Natural killer cell (primary cell): ENCODE measurements around the gene PLCXD1. TPM values are rescaled to one million over a fixed set of nuclear protein-coding genes. Genes with fewer than 3 reads are reported as not detected.

ENCODE experiments used
- ATAC-seq, 3 donors: fragments of 150-1000 bp in 2 of 3; fragments of 200-7000 bp in 1 of 3; cut with Tn5 transposase; 1 replicate in 1 of 3; 2 replicates in 2 of 3; pipeline ENCODE4 v1.10.0; 2021; ENCODE audit warnings: mild to moderate bottlenecking in 2 of 3, moderate library complexity in 2 of 3
- DNase-seq, 2 donors: peaks; one replicate each; pipeline versions ENCODE4 v3.0.0 to v3.0.0-alpha.2; 2013 to 2021; ENCODE audit warnings: mixed read lengths in 1 of 2
- H3K27ac ChIP-seq: one replicate; pipeline ENCODE4 v1.5.1; 2013; ENCODE audit warnings: mild to moderate bottlenecking, low read length
- H3K27me3 ChIP-seq: one replicate; pipeline ENCODE4 v1.6.1; 2013; ENCODE audit warnings: low read length; ENCODE audit not compliant: control insufficient read depth, insufficient read depth
- H3K36me3 ChIP-seq: one replicate; pipeline ENCODE4 v1.6.1; 2013; ENCODE audit warnings: low read length; ENCODE audit not compliant: control insufficient read depth, insufficient read depth
- H3K4me1 ChIP-seq: one replicate; pipeline ENCODE4 v1.6.1; 2013; ENCODE audit warnings: low read length; ENCODE audit not compliant: control insufficient read depth, insufficient read depth
- H3K4me3 ChIP-seq: one replicate; pipeline ENCODE4 v1.5.1; 2013; ENCODE audit warnings: low read length
- H3K9me3 ChIP-seq: one replicate; pipeline ENCODE4 v1.6.1; 2013; ENCODE audit warnings: low read length; ENCODE audit not compliant: control insufficient read depth, insufficient read depth
- H3K27ac Mint-ChIP-seq, 2 donors: one replicate each; pipeline ENCODE4 v1.8.0; 2022; ENCODE audit warnings: mild to moderate bottlenecking in 2 of 2, mixed read lengths in 2 of 2, moderate library complexity in 1 of 2
- H3K27me3 Mint-ChIP-seq, 2 donors: one replicate each; pipeline ENCODE4 v1.8.0; 2022; ENCODE audit warnings: low read depth in 2 of 2, mixed read lengths in 2 of 2
- H3K36me3 Mint-ChIP-seq: one replicate; pipeline ENCODE4 v1.8.0; 2022; ENCODE audit warnings: mixed read lengths
- H3K4me1 Mint-ChIP-seq, 2 donors: one replicate each; pipeline ENCODE4 v1.8.0; 2022; ENCODE audit warnings: mixed read lengths in 2 of 2
- H3K4me3 Mint-ChIP-seq: one replicate; pipeline ENCODE4 v1.8.0; 2022; ENCODE audit warnings: mild to moderate bottlenecking, moderate library complexity, mixed read lengths
- H3K9me3 Mint-ChIP-seq, 2 donors: one replicate each; pipeline ENCODE4 v1.8.0; 2022; ENCODE audit warnings: mixed read lengths in 2 of 2
- WGBS: methylation state at CpG from one replicate; pipeline ENCODE4 v1.1.7; 2013; ENCODE audit warnings: missing lambda C conversion rate; ENCODE audit not compliant: insufficient coverage; 5-methylcytosine and 5-hydroxymethylcytosine counted together
- intact Hi-C: fragments of 100-400 bp; cut with micrococcal nuclease; formaldehyde crosslinking; loops from one replicate; pipeline ENCODE4 v1.14.2; 2022
- total RNA-seq, 4 donors: library from RNA; stranded (reverse); fragments of 120-200 nt in 1 of 4; gene quantifications; one replicate each; pipeline versions ENCODE4 v1.2.3 to v1.2.4, GENCODE V29; 2013 to 2022
- TF ChIP-seq, protein P1 (sequence below): fragments of 200-600 bp; IDR thresholded peaks from one replicate; pipeline ENCODE4 v1.8.0; 2022; ENCODE audit warnings: antibody characterized with exemption

The PLCXD1 gene
- total RNA-seq, 3 donors from 2014 or later (not counting 1 experiment from before 2014, with no cell fraction given) = 16.3 to 20.9 (median 16.6) TPM

DNA sequence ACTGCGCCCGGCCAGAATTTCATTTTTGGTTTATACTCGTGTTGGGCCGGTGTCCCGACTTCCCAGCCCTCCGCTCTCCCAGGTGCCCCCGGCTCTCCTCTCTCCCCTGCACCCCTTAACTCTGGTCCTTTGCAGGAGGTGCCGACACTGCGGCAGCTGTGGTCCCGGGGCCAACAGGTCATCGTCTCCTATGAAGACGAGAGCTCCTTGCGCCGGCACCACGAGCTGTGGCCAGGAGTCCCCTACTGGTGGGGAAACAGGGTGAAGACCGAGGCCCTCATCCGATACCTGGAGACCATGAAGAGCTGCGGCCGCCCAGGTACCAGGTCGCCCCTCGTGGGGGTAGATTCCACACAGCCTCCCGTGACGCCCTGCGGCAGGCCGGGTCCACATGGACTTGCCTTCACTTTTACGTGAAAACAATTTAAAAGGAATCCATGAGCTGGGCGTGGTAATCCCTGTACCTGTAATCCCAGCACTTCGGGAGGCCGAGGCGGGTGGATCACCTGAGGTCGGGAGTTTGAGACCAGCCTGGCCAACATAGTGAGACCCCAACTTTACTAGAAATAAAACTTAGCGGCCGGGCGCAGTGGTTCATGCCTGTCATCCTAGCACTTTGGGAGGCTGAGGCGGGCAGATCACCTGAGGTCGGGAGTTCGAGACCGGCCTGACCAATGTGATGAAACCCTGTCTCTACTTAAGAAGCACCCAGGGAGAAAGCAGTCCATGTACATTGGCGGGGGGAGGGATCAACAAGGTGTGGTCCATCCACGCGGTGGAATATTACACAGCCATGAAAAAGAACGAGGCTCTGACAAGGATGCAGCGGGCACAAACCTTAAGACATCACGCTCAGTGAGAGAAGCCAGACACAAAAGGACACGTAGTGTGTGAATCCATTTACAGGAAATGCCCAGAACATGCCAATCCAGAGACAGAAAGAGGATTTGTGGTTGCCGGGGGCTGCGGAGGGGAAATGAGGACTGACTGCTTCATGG lies 12.0 kb downstream of the PLCXD1 start:
- Histone ChIP-seq H3K4me3 (no peak overlapping the region), H3K36me3 (peaks cover 10% of the 10 kb centered on the region)
- DNase-seq = no peak

DNA sequence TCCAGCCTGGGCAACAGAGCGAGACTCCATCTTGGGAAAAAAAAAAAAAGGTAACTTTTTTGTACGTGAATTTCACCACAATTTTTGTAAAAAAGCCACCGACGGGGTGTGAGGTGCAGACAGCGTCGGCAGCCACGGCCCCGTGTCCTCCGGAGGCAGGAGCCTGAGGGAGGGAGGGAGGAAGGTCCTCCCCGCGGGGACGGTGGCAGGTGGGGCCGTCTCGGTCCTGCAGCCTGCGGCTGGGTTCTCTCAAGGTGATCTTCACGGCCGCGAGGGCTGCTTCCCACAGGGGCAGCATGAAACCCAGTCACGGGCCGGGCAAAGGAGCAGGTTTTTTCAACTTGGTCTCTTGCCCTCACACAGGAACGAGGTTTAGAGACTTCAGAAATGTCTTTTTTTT lies 14.0 kb downstream of the PLCXD1 start:
- Histone ChIP-seq H3K36me3 (peaks cover 8% of the 10 kb centered on the region), H3K27ac (no peak overlapping the region), H3K4me1 (no peaks in the 10 kb centered on the region), H3K9me3 (peaks cover 5% of the 10 kb centered on the region), H3K27me3 (no peaks in the 10 kb centered on the region), H3K4me3 (no peak overlapping the region)
- H3K36me3 Mint-ChIP-seq = no peaks in the 10 kb centered on the region
- H3K9me3 Mint-ChIP-seq = no peaks in the 10 kb centered on the region
- 94% methylated on average over 21 of the region's 21 CpGs for WGBS
- no peak overlapping the region for H3K27ac Mint-ChIP-seq
- DNase-seq (no peak), ATAC-seq (no peak)
- no peaks in the 10 kb centered on the region for H3K4me1 Mint-ChIP-seq
- no peak overlapping the region for H3K4me3 Mint-ChIP-seq
- TF ChIP-seq, protein P1, sequence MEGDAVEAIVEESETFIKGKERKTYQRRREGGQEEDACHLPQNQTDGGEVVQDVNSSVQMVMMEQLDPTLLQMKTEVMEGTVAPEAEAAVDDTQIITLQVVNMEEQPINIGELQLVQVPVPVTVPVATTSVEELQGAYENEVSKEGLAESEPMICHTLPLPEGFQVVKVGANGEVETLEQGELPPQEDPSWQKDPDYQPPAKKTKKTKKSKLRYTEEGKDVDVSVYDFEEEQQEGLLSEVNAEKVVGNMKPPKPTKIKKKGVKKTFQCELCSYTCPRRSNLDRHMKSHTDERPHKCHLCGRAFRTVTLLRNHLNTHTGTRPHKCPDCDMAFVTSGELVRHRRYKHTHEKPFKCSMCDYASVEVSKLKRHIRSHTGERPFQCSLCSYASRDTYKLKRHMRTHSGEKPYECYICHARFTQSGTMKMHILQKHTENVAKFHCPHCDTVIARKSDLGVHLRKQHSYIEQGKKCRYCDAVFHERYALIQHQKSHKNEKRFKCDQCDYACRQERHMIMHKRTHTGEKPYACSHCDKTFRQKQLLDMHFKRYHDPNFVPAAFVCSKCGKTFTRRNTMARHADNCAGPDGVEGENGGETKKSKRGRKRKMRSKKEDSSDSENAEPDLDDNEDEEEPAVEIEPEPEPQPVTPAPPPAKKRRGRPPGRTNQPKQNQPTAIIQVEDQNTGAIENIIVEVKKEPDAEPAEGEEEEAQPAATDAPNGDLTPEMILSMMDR = no peak
- intact Hi-C loops = no loop called here
- H3K27me3 Mint-ChIP-seq = no peaks in the 10 kb centered on the region

More for the DNA sequence above, 12.0 kb downstream of the PLCXD1 start:
- Mint-ChIP-seq H3K4me1 (no peaks in the 10 kb centered on the region), H3K27me3 (no peaks in the 10 kb centered on the region), H3K27ac (no peak overlapping the region), H3K9me3 (no peaks in the 10 kb centered on the region), H3K4me3 (no peak overlapping the region), H3K36me3 (no peaks in the 10 kb centered on the region)
- TF ChIP-seq, protein P1 = no peak
- intact Hi-C loops = no loop called here
- H3K27me3 ChIP-seq = no peaks in the 10 kb centered on the region
- no peak overlapping the region for H3K27ac ChIP-seq
- WGBS = 97% methylated on average over 47 of the region's 47 CpGs
- H3K4me1 ChIP-seq = no peaks in the 10 kb centered on the region
- ATAC-seq = no peak
- H3K9me3 ChIP-seq = peaks cover 5% of the 10 kb centered on the region

DNA sequence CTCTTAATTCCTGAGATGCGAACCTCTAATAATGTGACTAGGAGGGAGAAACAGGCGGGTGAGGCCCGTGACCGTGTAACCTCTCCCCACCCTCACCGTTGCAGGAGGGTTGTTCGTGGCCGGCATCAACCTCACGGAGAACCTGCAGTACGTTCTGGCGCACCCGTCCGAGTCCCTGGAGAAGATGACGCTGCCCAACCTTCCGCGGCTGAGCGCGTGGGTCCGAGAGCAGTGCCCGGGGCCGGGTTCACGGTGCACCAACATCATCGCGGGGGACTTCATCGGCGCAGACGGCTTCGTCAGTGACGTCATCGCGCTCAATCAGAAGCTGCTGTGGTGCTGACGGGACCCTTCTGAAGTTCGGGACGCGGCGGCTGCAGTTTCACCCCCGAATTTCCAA lies 17.8 kb downstream of the PLCXD1 start:
- 97% methylated on average over 36 of the region's 36 CpGs for WGBS
- intact Hi-C loops = no loop called here
- Histone ChIP-seq H3K4me3 (no peak overlapping the region), H3K27ac (no peak overlapping the region), H3K4me1 (no peaks in the 10 kb centered on the region), H3K9me3 (no peaks in the 10 kb centered on the region), H3K36me3 (peaks cover 3% of the 10 kb centered on the region), H3K27me3 (no peaks in the 10 kb centered on the region)
- DNase-seq (no peak), ATAC-seq (no peak)
- TF ChIP-seq, protein P1 = no peak
- Mint-ChIP-seq H3K27me3 (no peaks in the 10 kb centered on the region), H3K27ac (no peak overlapping the region), H3K36me3 (no peaks in the 10 kb centered on the region), H3K4me1 (no peaks in the 10 kb centered on the region), H3K4me3 (no peak overlapping the region), H3K9me3 (no peaks in the 10 kb centered on the region)
